Ishikawa (cell line): ENCODE data around the gene C16orf78.

Source experiments
- EP300 ChIP-seq: IDR thresholded peaks from 2 replicates; pipeline ENCODE4 v1.6.1; 2012; ENCODE audit warnings: borderline replicate concordance
- TCF12 ChIP-seq: IDR thresholded peaks from 2 replicates; pipeline ENCODE4 v1.6.1; 2012; ENCODE audit warnings: low read depth

GRCh38 chr16:49345829-49346228, 27.8 kb upstream of the C16orf78 start:
- TF ChIP-seq EP300 = no peak
- no peak for TF ChIP-seq TCF12
